Stimulated activated naive CD4-positive, alpha-beta T cell treated with Interleukin-2 at 50 U/mL for 16 hours (primary cell): Measurements from ENCODE around the gene ERGIC2.
"Not testable (repeated sequence)": the region's sequence is repeated elsewhere in the genome, so short reads cannot be mapped to it uniquely, and the experiment has no call there.

ENCODE experiments used
- DNase-seq: peaks from one replicate; lab custom pipeline; 2025; lab: John Stamatoyannopoulos, UW

The ERGIC2 gene

DNA sequence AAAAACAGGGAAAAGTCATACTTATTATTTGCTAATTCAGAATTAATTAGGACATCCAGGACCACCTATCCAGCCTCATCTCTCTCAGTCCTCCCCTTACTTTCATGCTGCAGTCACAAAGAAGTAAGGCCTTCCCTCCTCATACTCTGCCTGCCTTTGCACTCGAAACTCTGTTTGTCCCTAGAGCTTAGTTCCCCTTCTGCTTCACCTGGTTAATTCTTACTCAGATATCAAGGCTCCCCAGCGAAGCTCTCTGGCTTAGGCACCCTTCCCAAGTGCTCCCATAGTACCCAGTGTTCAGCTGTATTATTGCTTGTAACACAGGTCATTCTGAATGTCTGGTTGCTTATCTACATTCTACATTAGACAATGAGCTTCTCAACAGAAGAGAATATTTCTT, 81.3 kb downstream of the ERGIC2 start:
- DNase-seq, result no peak

DNA sequence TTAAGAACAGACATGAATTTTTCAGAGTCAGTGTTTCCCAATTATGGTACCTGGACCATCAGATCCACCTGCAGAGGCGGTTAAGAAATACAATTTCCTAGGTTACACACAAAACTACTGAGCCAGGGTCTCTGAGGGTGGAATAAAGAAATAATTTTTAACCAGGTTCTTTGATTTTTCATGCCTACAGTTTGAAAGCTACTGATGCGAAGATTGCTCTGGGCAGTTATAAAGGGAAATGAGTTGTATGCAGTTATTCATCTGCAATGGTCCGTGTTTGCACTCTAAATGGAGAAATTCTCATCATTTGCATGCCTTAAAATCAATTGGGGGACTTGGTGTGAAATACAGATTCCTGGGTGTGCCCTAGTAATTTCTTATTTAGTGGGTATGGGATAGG, 89.7 kb downstream of the ERGIC2 start:
- DNase-seq, result no peak

DNA sequence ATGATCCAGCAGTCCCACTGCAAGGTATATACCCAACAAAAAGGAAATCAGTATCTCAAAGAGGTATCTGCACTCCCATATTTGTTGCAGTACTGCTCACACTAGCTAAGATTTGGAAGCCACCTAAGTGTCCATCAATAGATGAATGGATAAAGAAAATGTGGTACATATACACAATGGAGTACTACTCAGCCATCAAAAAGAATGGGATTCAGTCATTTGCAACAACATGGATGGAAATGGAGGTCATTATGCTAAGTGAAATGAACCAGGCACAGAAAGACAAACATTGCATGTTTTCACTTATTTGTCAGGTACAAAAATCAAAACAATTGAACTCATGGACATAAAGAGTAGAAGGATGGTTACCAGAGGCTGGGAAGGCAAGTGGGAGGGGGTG, 90.5 kb downstream of the ERGIC2 start:
- DNase-seq, result not testable (repeated sequence)

DNA sequence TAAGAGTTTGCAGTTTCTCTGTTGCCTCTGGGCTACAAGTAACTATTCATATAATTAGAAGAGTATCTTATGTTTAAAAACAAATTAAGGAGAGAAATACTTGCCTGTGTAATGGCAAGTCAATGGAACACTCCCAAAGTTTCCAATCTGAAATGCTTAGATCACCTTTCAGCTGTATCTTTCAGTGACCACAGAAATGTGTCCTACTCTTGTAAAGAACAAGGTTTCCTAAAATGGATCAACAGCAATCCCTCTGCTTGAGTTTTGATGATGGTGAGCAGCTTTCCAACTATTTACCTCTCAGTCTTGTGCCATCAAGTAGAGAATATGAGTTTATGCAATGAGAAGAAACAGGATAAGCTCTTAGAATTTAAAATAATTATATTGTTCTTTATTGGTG, 92.9 kb downstream of the ERGIC2 start:
- no peak for DNase-seq

DNA sequence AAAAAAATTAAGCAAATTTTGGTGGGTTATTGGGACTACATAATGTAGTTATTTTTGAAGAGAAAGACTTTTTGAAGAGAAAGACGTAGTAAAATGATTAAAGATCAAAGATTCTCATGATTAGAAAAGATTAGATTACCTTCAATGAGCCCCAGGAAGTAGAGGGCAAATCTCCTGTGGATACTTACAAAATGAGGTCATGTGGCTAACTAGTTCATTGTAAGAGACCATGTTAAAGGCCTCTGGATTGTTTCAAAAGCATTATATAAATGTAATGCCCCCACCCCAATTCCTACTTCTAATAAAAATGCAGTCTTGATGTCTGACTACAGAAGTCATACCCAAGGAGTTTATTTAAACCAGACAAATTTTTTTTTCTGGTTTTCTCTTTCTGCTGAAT, 93.3 kb downstream of the ERGIC2 start:
- no peak for DNase-seq
